HepG2 (cell line): Measurements from ENCODE around the gene TGFBI.

Experiments used
- TAF1 ChIP-seq: sonication (generic); formaldehyde crosslinking; IDR thresholded peaks from 2 replicates; pipeline ENCODE4 v1.4.0; 2020; ENCODE audit warnings: missing genetic modification reagents
- THYN1 ChIP-seq: sonication (generic); formaldehyde crosslinking; IDR thresholded peaks from 2 replicates; pipeline ENCODE4 v1.8.1; 2023; ENCODE audit warnings: low read depth, mild to moderate bottlenecking, moderate library complexity, missing genetic modification reagents, borderline replicate concordance

DNA sequence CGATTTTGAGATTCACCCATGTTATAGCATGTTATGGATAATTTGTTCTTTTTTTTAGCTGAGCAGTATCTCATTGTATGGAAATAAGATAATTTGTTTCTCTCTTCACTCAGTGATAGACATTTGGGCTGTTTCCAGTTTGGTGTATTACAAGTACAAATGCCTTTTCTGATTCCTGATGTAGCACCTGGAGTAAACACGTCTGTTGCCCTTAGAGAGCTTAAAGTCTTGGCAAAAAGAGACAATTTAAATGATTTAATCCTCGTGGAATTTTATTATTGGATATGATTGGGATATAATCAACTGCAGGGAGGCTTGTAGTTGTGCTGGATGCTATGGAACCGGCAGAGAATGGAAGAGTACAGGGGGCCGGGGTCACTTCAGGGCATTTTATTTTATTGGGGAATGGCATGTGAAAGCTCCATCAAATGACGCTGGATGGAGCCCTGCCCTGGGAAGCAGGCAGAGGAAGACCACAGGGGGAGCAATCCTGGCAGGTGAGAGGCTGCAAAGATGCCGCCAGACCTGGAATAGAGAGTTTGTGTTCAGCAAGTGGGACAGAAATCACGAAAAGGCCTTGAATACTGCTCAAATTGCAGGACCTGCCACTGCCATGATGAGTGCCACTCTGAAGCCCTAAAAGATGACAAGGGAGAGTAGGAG, 31.0 kb upstream of the TGFBI start:
- TF ChIP-seq TAF1 (CRISPR knock-in tag) (no peak), THYN1 (CRISPR knock-in tag) (no peak)
